Measurements from ENCODE around the gene PPIP5K2. TPM values are rescaled to one million over a fixed set of nuclear protein-coding genes. Genes with fewer than 3 reads are reported as not detected.

The PPIP5K2 gene
- total RNA-seq, 2 donors from 2014 or later = 23.1 to 29.6 TPM

DNA sequence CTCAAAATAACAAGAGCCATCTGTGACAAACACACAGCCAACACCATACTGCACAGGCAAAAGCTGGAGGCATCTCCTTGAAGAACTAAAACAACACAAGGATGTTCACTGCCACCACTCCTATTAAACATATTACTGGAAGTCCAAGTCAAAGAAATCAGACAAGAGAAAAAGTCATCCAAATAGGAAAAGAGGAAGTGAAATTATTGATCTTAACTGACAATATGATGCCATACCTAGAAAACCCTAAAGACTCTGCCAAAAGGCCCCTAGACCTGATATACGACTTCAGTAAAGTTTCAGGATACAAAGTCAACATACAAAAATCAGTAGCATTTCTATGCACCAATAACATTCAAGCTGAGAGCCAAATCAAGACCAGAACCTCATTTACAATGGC lies 108.5 kb downstream of the PPIP5K2 start:
- intact Hi-C loops (cut with DNase I) = no loop called here
- whole genome bisulfite sequencing, 2 donors = 70 to 74% methylated on average over 1 of the region's 1 CpG
- no peak overlapping the region for H3K4me3 ChIP-seq
- H3K27ac ChIP-seq = no peak overlapping the region
- no peaks in the 10 kb centered on the region for H3K4me1 ChIP-seq
- TF ChIP-seq POLR2A (IDR thresholded peaks at IDR 0.05) = no peak
- TF ChIP-seq, protein P1, sequence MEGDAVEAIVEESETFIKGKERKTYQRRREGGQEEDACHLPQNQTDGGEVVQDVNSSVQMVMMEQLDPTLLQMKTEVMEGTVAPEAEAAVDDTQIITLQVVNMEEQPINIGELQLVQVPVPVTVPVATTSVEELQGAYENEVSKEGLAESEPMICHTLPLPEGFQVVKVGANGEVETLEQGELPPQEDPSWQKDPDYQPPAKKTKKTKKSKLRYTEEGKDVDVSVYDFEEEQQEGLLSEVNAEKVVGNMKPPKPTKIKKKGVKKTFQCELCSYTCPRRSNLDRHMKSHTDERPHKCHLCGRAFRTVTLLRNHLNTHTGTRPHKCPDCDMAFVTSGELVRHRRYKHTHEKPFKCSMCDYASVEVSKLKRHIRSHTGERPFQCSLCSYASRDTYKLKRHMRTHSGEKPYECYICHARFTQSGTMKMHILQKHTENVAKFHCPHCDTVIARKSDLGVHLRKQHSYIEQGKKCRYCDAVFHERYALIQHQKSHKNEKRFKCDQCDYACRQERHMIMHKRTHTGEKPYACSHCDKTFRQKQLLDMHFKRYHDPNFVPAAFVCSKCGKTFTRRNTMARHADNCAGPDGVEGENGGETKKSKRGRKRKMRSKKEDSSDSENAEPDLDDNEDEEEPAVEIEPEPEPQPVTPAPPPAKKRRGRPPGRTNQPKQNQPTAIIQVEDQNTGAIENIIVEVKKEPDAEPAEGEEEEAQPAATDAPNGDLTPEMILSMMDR (IDR thresholded peaks at IDR 0.05) = no peak
- H3K27me3 ChIP-seq = no peaks in the 10 kb centered on the region
- DNase-seq = no peak
- no peaks in the 10 kb centered on the region for H3K36me3 ChIP-seq (replicated peaks in 1 of 2; ENCODE audit: insufficient read depth in 1 of 2, low read depth in 2 of 2)
- no peaks in the 10 kb centered on the region for H3K9me3 ChIP-seq
- ATAC-seq = no peak

DNA sequence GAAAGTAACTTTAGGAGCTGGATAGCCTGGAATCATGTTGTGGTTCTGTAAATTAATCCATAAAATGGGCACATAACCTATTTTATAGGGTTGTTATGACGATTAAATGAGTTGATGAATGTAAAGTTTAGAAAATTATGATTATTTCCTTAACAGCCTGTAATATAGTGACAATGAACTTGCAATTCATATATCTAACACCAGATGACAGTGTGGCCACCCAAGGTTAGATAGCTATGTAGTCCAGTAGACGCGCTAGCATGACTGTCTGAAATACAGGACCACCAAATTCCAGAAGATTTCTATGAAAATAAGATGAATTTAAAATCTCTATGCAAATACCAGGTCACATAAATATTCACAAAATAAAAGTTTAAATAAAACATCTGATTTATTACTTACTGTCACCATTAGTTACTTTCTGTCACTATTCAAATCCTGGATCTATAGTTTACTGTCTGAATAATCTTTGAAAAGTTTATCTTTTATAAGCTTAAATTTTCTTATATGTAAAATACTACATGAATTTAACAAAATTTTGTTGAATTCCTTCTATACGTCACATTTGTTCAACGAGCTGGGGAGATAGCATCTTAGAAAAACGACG lies 112.4 kb downstream of the PPIP5K2 start:
- Histone ChIP-seq H3K4me1 (no peaks in the 10 kb centered on the region), H3K27ac (no peak overlapping the region), H3K4me3 (no peak overlapping the region), H3K27me3 (no peaks in the 10 kb centered on the region), H3K9me3 (no peaks in the 10 kb centered on the region), H3K36me3 (replicated peaks in 1 of 2; ENCODE audit: insufficient read depth in 1 of 2, low read depth in 2 of 2) (no peaks in the 10 kb centered on the region)
- TF ChIP-seq, protein P1 (IDR thresholded peaks at IDR 0.05) = peak; percentile 82 to 93 (median 92)
- no peak for TF ChIP-seq POLR2A (IDR thresholded peaks at IDR 0.05)
- intact Hi-C loops (cut with DNase I) = loop anchor here (10.0 kb wide), 1 partner anchor 242 kb away; no protein-coding TSS in a partner anchor
- ATAC-seq = peak; percentile 80
- WGBS, 2 donors = 64 to 69% methylated on average over 7 of the region's 7 CpGs
- peak; percentile 25 to 42 (median 32) for DNase-seq

DNA sequence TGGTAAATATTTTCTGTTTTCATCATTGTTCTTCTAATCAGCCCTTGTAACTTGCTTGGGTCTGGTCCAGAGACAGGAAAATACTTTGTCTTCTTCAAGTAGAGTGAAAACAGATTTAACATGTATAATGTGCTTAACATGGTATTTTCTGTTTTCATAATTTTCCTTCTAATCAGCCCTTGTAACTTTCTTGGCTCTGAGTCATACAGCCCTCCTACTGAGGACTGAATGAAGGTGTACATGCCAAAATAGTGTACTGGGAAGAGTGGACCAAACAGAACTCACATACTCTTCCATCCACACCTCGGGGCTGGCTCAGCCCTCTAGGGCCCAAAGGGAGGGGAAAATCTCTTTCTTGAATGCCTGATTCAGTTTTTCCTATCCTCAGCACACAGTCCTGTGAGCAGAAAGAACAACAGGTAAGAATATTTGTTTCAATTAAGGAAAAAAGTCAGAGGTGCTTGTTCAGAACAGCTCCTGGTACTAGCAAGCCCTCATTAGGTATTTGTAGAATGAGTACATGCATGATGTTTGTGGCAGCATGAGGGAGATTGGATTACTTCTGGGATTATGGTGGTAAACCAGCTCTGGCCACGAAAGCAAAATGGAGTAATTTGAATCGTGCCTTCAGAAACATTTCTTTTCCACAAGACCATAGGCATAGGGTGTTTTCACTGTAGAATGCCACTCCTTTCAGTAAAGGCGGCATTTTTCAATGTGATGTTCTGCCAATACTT lies 114.3 kb downstream of the PPIP5K2 start:
- TF ChIP-seq, protein P1 (IDR thresholded peaks at IDR 0.05) = no peak
- TF ChIP-seq POLR2A (IDR thresholded peaks at IDR 0.05) = no peak
- H3K36me3 ChIP-seq (replicated peaks in 1 of 2; ENCODE audit: insufficient read depth in 1 of 2, low read depth in 2 of 2) = no peaks in the 10 kb centered on the region
- no peaks in the 10 kb centered on the region for H3K9me3 ChIP-seq
- WGBS, 2 donors = 70 to 77% methylated on average over 4 of the region's 4 CpGs
- no peak overlapping the region for H3K4me3 ChIP-seq
- H3K27me3 ChIP-seq = no peaks in the 10 kb centered on the region
- intact Hi-C loops (cut with DNase I) = loop anchor here (10.0 kb wide), 1 partner anchor 240 kb away; no protein-coding TSS in a partner anchor
- no peaks in the 10 kb centered on the region for H3K4me1 ChIP-seq
- ATAC-seq = no peak
- no peak for DNase-seq
- no peak overlapping the region for H3K27ac ChIP-seq

DNA sequence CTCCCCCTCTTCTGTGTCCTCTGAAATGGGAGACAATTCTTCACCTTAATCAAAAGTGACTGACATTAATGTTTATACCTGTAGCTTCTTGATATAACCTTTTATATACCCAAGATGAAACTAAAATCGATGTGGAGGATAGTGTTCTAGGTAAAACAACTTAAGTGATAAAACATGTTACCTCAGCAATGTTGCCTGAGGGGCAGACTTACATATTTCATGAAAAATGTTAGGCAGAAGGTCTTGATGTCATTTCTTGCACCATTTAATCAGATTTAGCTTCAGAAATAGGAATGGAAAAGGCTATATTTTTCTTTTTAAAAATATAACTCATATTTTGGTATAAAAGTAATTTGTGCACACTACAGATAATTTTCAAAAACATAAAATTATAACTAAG lies 115.8 kb downstream of the PPIP5K2 start:
- TF ChIP-seq, protein P1 (IDR thresholded peaks at IDR 0.05) = no peak
- no peak for TF ChIP-seq POLR2A (IDR thresholded peaks at IDR 0.05)
- Histone ChIP-seq H3K36me3 (replicated peaks in 1 of 2; ENCODE audit: insufficient read depth in 1 of 2, low read depth in 2 of 2) (no peaks in the 10 kb centered on the region), H3K4me3 (no peak overlapping the region), H3K27ac (no peak overlapping the region), H3K9me3 (no peaks in the 10 kb centered on the region), H3K4me1 (no peaks in the 10 kb centered on the region), H3K27me3 (no peaks in the 10 kb centered on the region)
- DNase-seq (no peak), ATAC-seq (no peak)
- intact Hi-C loops (cut with DNase I) = loop anchor here (10.0 kb wide), 1 partner anchor 239 kb away; no protein-coding TSS in a partner anchor
- WGBS, 2 donors = 55 to 61% methylated on average over 1 of the region's 1 CpG

Data from body of pancreas (tissue), 4 donors.